Measurements from ENCODE around the gene NELL1.

Gene NELL1

GRCh38 chr11:20669820-20670684 lies 666 bp downstream of the NELL1 start:
- Histone ChIP-seq H2AFZ (no peak overlapping the region), H3K4me2 (ENCODE audit: low read length) (peak overlapping the region; percentile 55), H3K79me2 (no peaks in the 10 kb centered on the region), H3K9me3 (ENCODE audit: control insufficient read depth, low read length) (no peaks in the 10 kb centered on the region), H3K27me3 (ENCODE audit: control insufficient read depth, insufficient read depth, low read length) (no peaks in the 10 kb centered on the region), H3K4me1 (no peaks in the 10 kb centered on the region), H3K36me3 (ENCODE audit: control insufficient read depth, insufficient read depth, low read length) (no peaks in the 10 kb centered on the region), H3K4me3 (ENCODE audit: low read depth, low read length) (peak overlapping the region; percentile 36), H3K27ac (no peak overlapping the region), H3K9ac (no peak overlapping the region)
- TF ChIP-seq, protein P1, sequence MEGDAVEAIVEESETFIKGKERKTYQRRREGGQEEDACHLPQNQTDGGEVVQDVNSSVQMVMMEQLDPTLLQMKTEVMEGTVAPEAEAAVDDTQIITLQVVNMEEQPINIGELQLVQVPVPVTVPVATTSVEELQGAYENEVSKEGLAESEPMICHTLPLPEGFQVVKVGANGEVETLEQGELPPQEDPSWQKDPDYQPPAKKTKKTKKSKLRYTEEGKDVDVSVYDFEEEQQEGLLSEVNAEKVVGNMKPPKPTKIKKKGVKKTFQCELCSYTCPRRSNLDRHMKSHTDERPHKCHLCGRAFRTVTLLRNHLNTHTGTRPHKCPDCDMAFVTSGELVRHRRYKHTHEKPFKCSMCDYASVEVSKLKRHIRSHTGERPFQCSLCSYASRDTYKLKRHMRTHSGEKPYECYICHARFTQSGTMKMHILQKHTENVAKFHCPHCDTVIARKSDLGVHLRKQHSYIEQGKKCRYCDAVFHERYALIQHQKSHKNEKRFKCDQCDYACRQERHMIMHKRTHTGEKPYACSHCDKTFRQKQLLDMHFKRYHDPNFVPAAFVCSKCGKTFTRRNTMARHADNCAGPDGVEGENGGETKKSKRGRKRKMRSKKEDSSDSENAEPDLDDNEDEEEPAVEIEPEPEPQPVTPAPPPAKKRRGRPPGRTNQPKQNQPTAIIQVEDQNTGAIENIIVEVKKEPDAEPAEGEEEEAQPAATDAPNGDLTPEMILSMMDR (IDR thresholded peaks at IDR 0.05) = no peak

DNA sequence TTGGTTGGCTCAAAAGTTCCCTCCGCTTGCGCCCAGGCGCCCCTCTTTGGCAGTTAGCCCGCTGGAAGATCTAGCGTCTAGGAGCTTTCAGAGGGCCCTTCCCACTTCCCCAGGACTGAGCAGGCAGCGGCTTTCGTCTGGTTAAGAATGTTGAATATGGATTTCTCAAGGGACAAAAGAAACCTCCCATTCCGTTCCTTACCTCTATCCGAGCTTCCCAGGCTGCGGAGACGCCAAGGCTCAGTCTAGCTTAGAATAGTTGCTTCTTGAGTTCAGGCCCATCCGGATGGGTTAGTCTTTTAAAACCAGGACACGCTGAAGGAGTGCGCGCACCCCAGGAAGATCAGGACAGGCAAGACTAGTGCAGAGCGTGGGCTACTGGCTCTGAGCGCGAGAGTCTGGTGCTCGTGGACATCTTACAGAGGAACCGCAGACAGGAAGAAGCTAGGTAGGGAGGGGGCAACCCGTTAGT lies 1.6 kb downstream of the NELL1 start:
- Histone ChIP-seq H3K27me3 (ENCODE audit: control insufficient read depth, insufficient read depth, low read length) (no peaks in the 10 kb centered on the region), H3K9ac (no peak overlapping the region), H3K79me2 (no peaks in the 10 kb centered on the region), H3K4me2 (ENCODE audit: low read length) (no peak overlapping the region), H2AFZ (no peak overlapping the region), H3K4me3 (ENCODE audit: low read depth, low read length) (no peak overlapping the region), H3K27ac (no peak overlapping the region), H3K36me3 (ENCODE audit: control insufficient read depth, insufficient read depth, low read length) (no peaks in the 10 kb centered on the region), H3K4me1 (no peaks in the 10 kb centered on the region), H3K9me3 (ENCODE audit: control insufficient read depth, low read length) (no peaks in the 10 kb centered on the region)
- TF ChIP-seq, protein P1 (IDR thresholded peaks at IDR 0.05) = no peak

DNA sequence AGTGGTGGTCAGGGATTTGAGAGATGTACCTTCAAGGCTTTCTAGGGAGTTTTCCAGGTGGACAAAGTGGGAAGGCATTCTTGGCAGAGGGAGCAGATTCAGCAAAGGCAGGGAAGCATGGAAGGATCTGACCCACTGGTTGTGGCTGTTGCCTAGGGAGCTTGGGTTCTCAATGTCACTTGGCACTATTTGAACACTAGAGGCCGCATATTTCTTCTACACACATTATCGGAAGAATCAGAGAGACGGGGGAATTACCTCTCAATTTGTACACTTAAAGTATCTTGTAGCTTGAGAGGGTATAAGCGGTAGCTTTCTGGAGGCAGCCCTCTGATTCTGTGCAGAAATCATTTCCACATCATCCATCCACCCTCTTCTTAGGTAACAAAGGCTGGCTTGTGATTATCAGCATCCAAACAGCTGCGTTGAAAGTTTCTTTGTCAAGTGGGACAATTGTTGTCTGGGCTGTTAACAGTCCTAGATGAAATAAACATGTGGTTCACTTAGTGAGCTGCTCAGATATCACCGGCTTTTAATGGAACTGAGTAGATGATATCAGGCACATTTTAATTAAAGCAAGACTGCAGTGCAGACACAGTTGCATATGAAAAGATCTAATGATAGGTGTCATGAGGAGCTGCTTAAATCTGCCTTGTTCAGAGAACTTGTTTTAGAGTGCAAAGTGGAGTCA lies 2.6 kb downstream of the NELL1 start:
- H3K27me3 ChIP-seq (ENCODE audit: control insufficient read depth, insufficient read depth, low read length) = no peaks in the 10 kb centered on the region
- H3K79me2 ChIP-seq = no peaks in the 10 kb centered on the region
- no peak overlapping the region for H3K27ac ChIP-seq
- H2AFZ ChIP-seq = no peak overlapping the region
- H3K36me3 ChIP-seq (ENCODE audit: control insufficient read depth, insufficient read depth, low read length) = no peaks in the 10 kb centered on the region
- no peak overlapping the region for H3K4me3 ChIP-seq (ENCODE audit: low read depth, low read length)
- no peak overlapping the region for H3K9ac ChIP-seq
- TF ChIP-seq, protein P1 (IDR thresholded peaks at IDR 0.05) = no peak
- no peaks in the 10 kb centered on the region for H3K9me3 ChIP-seq (ENCODE audit: control insufficient read depth, low read length)
- no peak overlapping the region for H3K4me2 ChIP-seq (ENCODE audit: low read length)
- no peaks in the 10 kb centered on the region for H3K4me1 ChIP-seq

DNA sequence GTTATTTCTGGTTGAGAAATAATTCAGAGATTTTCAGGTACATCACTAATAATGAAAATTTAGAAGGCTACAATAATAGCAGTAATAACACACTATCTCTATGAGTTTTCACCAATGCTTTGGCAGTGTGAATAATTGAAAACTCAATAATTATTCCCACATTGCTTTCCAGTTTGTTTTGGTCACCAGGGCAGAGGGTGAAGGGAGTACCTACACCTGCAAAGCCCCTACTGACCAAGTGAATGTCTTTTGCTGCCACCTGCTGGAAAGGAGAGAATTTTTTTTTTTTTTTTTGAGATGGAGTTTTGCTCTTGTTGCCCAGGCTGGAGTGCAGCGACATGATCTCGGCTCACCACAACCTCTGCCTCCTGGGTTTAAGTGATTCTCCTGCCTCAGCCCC lies 3.2 kb downstream of the NELL1 start:
- no peaks in the 10 kb centered on the region for H3K4me1 ChIP-seq
- no peak overlapping the region for H3K27ac ChIP-seq
- no peaks in the 10 kb centered on the region for H3K27me3 ChIP-seq (ENCODE audit: control insufficient read depth, insufficient read depth, low read length)
- no peak overlapping the region for H3K4me3 ChIP-seq (ENCODE audit: low read depth, low read length)
- H2AFZ ChIP-seq = no peak overlapping the region
- no peaks in the 10 kb centered on the region for H3K79me2 ChIP-seq
- TF ChIP-seq, protein P1 (IDR thresholded peaks at IDR 0.05) = no peak
- H3K9me3 ChIP-seq (ENCODE audit: control insufficient read depth, low read length) = no peaks in the 10 kb centered on the region
- H3K36me3 ChIP-seq (ENCODE audit: control insufficient read depth, insufficient read depth, low read length) = no peaks in the 10 kb centered on the region
- H3K4me2 ChIP-seq (ENCODE audit: low read length) = no peak overlapping the region
- no peak overlapping the region for H3K9ac ChIP-seq
